OCI-LY7 (cell line): Measurements from ENCODE around the gene SDK2.

Source experiments
- EZH2phosphoT487 ChIP-seq: fragments of 200-600 bp; sonication (generic); IDR thresholded peaks from 2 replicates; pipeline ENCODE4 v1.6.1; 2018; ENCODE audit warnings: low read depth, borderline replicate concordance, mild to moderate bottlenecking, mixed run types, antibody characterized with exemption, low read length, moderate library complexity, mixed read lengths
- TF ChIP-seq, protein P1 (sequence below): fragments of 200-600 bp; sonication (generic); conservative IDR thresholded peaks from 2 replicates; pipeline ENCODE4 v1.5.1; 2014; ENCODE audit warnings: mild to moderate bottlenecking, antibody characterized with exemption, low read length, moderate library complexity, mixed read lengths

DNA sequence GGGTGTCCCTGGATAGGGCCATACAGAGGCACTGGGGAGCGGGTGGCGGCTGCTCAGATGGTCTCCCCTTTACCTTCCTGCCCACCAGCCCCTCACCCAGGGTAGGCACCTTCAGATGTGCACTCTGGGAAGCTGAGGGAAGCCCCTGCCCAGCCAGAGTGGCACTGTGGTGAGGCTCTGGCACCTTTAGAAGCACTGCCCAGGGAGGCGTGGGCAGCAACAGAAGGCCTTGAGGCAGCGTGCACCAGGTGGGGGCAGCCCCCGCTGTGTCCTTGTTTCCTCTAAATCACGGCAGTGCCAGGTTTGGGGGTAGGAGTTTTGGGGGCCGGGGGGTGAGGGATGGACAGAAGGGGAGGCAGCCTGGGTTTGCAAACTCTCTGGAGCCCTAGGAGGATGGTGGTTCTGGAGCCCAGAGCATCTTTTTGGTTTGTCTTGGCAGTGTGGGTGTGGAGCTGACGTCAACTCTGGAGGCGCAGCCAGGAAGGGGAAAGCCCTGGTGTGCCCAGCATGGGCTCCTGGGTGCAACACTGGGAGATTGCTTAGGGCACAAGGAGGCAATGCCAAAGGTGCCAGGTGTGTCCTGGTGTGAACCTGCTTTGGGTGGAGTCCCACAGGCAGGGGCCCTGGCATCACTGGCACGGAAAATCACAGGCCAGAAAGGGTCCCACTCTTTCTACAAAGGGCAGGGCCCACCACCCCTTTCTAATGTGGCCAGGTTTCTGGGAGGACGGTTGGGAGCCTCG, 309.3 kb downstream of the SDK2 start:
- TF ChIP-seq, protein P1, sequence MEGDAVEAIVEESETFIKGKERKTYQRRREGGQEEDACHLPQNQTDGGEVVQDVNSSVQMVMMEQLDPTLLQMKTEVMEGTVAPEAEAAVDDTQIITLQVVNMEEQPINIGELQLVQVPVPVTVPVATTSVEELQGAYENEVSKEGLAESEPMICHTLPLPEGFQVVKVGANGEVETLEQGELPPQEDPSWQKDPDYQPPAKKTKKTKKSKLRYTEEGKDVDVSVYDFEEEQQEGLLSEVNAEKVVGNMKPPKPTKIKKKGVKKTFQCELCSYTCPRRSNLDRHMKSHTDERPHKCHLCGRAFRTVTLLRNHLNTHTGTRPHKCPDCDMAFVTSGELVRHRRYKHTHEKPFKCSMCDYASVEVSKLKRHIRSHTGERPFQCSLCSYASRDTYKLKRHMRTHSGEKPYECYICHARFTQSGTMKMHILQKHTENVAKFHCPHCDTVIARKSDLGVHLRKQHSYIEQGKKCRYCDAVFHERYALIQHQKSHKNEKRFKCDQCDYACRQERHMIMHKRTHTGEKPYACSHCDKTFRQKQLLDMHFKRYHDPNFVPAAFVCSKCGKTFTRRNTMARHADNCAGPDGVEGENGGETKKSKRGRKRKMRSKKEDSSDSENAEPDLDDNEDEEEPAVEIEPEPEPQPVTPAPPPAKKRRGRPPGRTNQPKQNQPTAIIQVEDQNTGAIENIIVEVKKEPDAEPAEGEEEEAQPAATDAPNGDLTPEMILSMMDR: no peak
- TF ChIP-seq EZH2phosphoT487: no peak
